HepG2 (cell line): Measurements from ENCODE around the gene CSNK1D. TPM values are rescaled to one million over a fixed set of nuclear protein-coding genes. Genes with fewer than 3 reads are reported as not detected.

Source experiments
- CBX5 ChIP-seq: sonication (generic); formaldehyde crosslinking; IDR thresholded peaks from 2 replicates; pipeline ENCODE4 v1.4.0; 2020; ENCODE audit warnings: missing genetic modification reagents, borderline replicate concordance
- ELK4 ChIP-seq: sonication (generic); formaldehyde crosslinking; IDR thresholded peaks from 2 replicates; pipeline ENCODE4 v1.9.0; 2021; ENCODE audit warnings: missing genetic modification reagents, borderline replicate concordance
- FOXO1 ChIP-seq: sonication (generic); formaldehyde crosslinking; IDR thresholded peaks from 2 replicates; pipeline ENCODE4 v1.4.0; 2020; ENCODE audit warnings: missing genetic modification reagents
- GPBP1L1 ChIP-seq: sonication (generic); formaldehyde crosslinking; IDR thresholded peaks from 2 replicates; pipeline ENCODE4 v1.5.0; 2020; ENCODE audit warnings: mild to moderate bottlenecking, missing genetic modification reagents
- HNF1A ChIP-seq, 2 experiments: sonication (generic) in 1 of 2; formaldehyde crosslinking in 1 of 2; IDR thresholded peaks; 2 replicates each; pipeline versions ENCODE4 v1.4.0 to v1.6.1; 2016 to 2020; ENCODE audit warnings: borderline replicate concordance in 1 of 2, low read depth in 1 of 2, mild to moderate bottlenecking in 1 of 2, missing genetic modification reagents in 1 of 2
- IKZF1 ChIP-seq: fragments of 450-650 bp; IDR thresholded peaks from 2 replicates; pipeline ENCODE4 v1.7.1; 2016
- MED13 ChIP-seq: sonication (generic); formaldehyde crosslinking; IDR thresholded peaks from 2 replicates; pipeline ENCODE4 v1.5.0; 2020; ENCODE audit warnings: missing genetic modification reagents
- NFRKB ChIP-seq: fragments of 450-650 bp; IDR thresholded peaks from 2 replicates; pipeline ENCODE4 v1.6.1; 2017
- RARG ChIP-seq: sonication (generic); formaldehyde crosslinking; IDR thresholded peaks from 2 replicates; pipeline ENCODE4 v1.4.0; 2020; ENCODE audit warnings: low read depth, mild to moderate bottlenecking, missing genetic modification reagents
- RFXANK ChIP-seq: IDR thresholded peaks from 2 replicates; pipeline ENCODE4 v1.6.1; 2016
- SP4 ChIP-seq: sonication (generic); formaldehyde crosslinking; IDR thresholded peaks from 2 replicates; pipeline ENCODE4 v1.8.1; 2023; ENCODE audit warnings: mild to moderate bottlenecking, missing genetic modification reagents
- ZNF253 ChIP-seq: sonication (generic); formaldehyde crosslinking; IDR thresholded peaks from 2 replicates; pipeline ENCODE4 v1.8.0; 2022; ENCODE audit warnings: mild to moderate bottlenecking, missing genetic modification reagents, borderline replicate concordance
- ZNF367 ChIP-seq: sonication (generic); formaldehyde crosslinking; IDR thresholded peaks from 2 replicates; pipeline ENCODE4 v1.4.0; 2020; ENCODE audit warnings: missing genetic modification reagents, borderline replicate concordance
- ZNF570 ChIP-seq: sonication (generic); formaldehyde crosslinking; IDR thresholded peaks from 2 replicates; pipeline ENCODE4 v1.4.0; 2020; ENCODE audit warnings: mild to moderate bottlenecking, missing genetic modification reagents, borderline replicate concordance
- ZNF572 ChIP-seq: sonication (generic); formaldehyde crosslinking; IDR thresholded peaks from 2 replicates; pipeline ENCODE4 v1.5.1; 2020; ENCODE audit warnings: mild to moderate bottlenecking, missing genetic modification reagents
- ZNF576 ChIP-seq: sonication (generic); formaldehyde crosslinking; IDR thresholded peaks from 2 replicates; pipeline ENCODE4 v1.4.0; 2020; ENCODE audit warnings: mild to moderate bottlenecking, missing genetic modification reagents
- ZNF660 ChIP-seq: sonication (generic); formaldehyde crosslinking; IDR thresholded peaks from 2 replicates; pipeline ENCODE4 v1.5.1; 2020; ENCODE audit warnings: mild to moderate bottlenecking, low read depth, missing genetic modification reagents, borderline replicate concordance
- ZNF724P ChIP-seq: sonication (generic); formaldehyde crosslinking; IDR thresholded peaks from 2 replicates; pipeline ENCODE4 v1.8.0; 2022; ENCODE audit warnings: missing genetic modification reagents, borderline replicate concordance
- ZNF780A ChIP-seq: sonication (generic); formaldehyde crosslinking; IDR thresholded peaks from 2 replicates; pipeline ENCODE4 v1.8.0; 2022; ENCODE audit warnings: mild to moderate bottlenecking, missing genetic modification reagents, moderate library complexity
- ZUFSP ChIP-seq: sonication (generic); formaldehyde crosslinking; IDR thresholded peaks from 2 replicates; pipeline ENCODE4 v1.9.0; 2021; ENCODE audit warnings: missing genetic modification reagents, mild to moderate bottlenecking, borderline replicate concordance
- polyA plus RNA-seq, 8 experiments: library from polyadenylated mRNA; depleted of rRNA in 3 of 8; stranded (reverse) in 7 of 8; unstranded in 1 of 8; fragments of >200 nt; fragmentation: Illumina TruSeq in 4 of 8; extraction: Trizol in 4 of 8; gene quantifications; 2 replicates each; pipeline versions ENCODE4 v1.2.1 to v1.2.3, GENCODE V29; 2011 to 2016; ENCODE audit warnings: low read depth in 4 of 8, missing spikeins in 1 of 8, mixed read lengths in 1 of 8; ENCODE audit not compliant: insufficient read depth in 1 of 8
- total RNA-seq, 5 experiments: library from RNA; depleted of rRNA; stranded (reverse); fragments of >200 nt; fragmentation: Illumina TruSeq; extraction: Trizol; gene quantifications; 2 replicates each; pipeline ENCODE4 v1.2.3, GENCODE V29; 2016; ENCODE audit warnings: low read depth in 1 of 5

CSNK1D gene
- total and polyA plus RNA-seq, 2 of the 13 experiments (the other 11 are each of a cell fraction or from before 2014, with no cell fraction given) = 31.5 to 128 TPM

- TF ChIP-seq HNF1A (IDR thresholded peaks at IDR 0.05; ENCODE audit: low read depth) (no peak), HNF1A (CRISPR knock-in tag; IDR thresholded peaks at IDR 0.05; ENCODE audit: borderline replicate concordance) (peak; percentile 16; the same call in 1 of the 2 replicates), ZNF724P (peak; percentile 61; the same call in 1 of the 2 replicates), IKZF1 (no peak), ZNF572 (peak; percentile 36), RARG (0 out of 2 replicates have a peak, but pooled peaks have one; percentile 5), ZNF253 (CRISPR knock-in tag) (no peak), CBX5 (0 out of 2 replicates have a peak, but pooled peaks have one; percentile 24), ZNF660 (CRISPR knock-in tag) (peak; percentile 51; the same call in 1 of the 2 replicates), SP4 (no peak; the same call in 1 of the 2 replicates), GPBP1L1 (CRISPR knock-in tag) (no peak), ZUFSP (CRISPR knock-in tag) (no peak), ELK4 (no peak), FOXO1 (no peak; the same call in 1 of the 2 replicates), ZNF367 (no peak), ZNF576 (CRISPR knock-in tag) (no peak; the same call in 1 of the 2 replicates), MED13 (CRISPR knock-in tag) (no peak), ZNF570 (CRISPR knock-in tag) (no peak), ZNF780A (CRISPR knock-in tag) (no peak; the same call in 1 of the 2 replicates), NFRKB (no peak), RFXANK (CRISPR knock-in tag) (no peak)
Measured at GRCh38 chr17:82239926-82240505, 33.5 kb downstream of the CSNK1D start (continued).
